Ascending aorta (tissue), 2 donors: ENCODE results near the gene RBCK1. TPM values are rescaled to one million over a fixed set of nuclear protein-coding genes. Genes with fewer than 3 reads are reported as not detected.
"Not testable (repeated sequence)": the region's sequence is repeated elsewhere in the genome, so short reads cannot be mapped to it uniquely, and the experiment has no call there.

Experiments
- DNase-seq, 2 donors: peaks; one replicate each; pipeline ENCODE4 v3.0.0-alpha.2; 2019; ENCODE audit warnings: low spot score in 2 of 2
- H3K27ac ChIP-seq, 2 donors: fragments of 200-600 bp; sonication (generic); one replicate each; pipeline ENCODE4 v1.5.1; 2016 to 2017; ENCODE audit warnings: mild to moderate bottlenecking in 1 of 2
- H3K27me3 ChIP-seq: fragments of 200-600 bp; sonication (generic); one replicate; pipeline ENCODE4 v1.5.1; 2017
- H3K36me3 ChIP-seq, 2 donors: fragments of 200-600 bp; sonication (generic); one replicate each; pipeline ENCODE4 v1.5.1; 2016
- H3K4me1 ChIP-seq, 2 donors: fragments of 200-600 bp; sonication (generic); one replicate each; pipeline ENCODE4 v1.5.1; 2016 to 2017; ENCODE audit warnings: mild to moderate bottlenecking in 1 of 2
- H3K4me3 ChIP-seq, 2 donors: fragments of 200-600 bp; sonication (generic); one replicate each; pipeline ENCODE4 v1.5.1; 2016 to 2017; ENCODE audit warnings: mild to moderate bottlenecking in 1 of 2
- H3K9me3 ChIP-seq, 2 donors: fragments of 200-600 bp; sonication (generic); one replicate each; pipeline ENCODE4 v1.5.1; 2016
- CTCF ChIP-seq, 3 experiments: fragments of 200-600 bp in 2 of 3; fragments of 450-650 bp in 1 of 3; sonication (generic) in 2 of 3; IDR thresholded peaks; one replicate each; pipeline ENCODE4 v1.5.1; 2016 to 2019; ENCODE audit warnings: antibody characterized with exemption in 3 of 3, mild to moderate bottlenecking in 1 of 3, moderate library complexity in 1 of 3
- intact Hi-C: fragments of 100-400 bp; cut with DNase I; formaldehyde crosslinking; loops from one replicate; pipeline ENCODE4 v1.15.1; 2023
- total RNA-seq: library from RNA; depleted of rRNA; stranded (reverse); fragments of >200 nt; gene quantifications from one replicate; pipeline ENCODE4 v1.1.0, GENCODE V29; 2016

RBCK1 gene
- total RNA-seq, 1 donor from 2014 or later: 123 TPM

- intact Hi-C loops: no loop called here
- no peak for DNase-seq
- TF ChIP-seq CTCF (IDR thresholded peaks at IDR 0.05): no peak
- Histone ChIP-seq H3K4me3 (no peak overlapping the region), H3K36me3 (no peaks in the 10 kb centered on the region), H3K9me3 (no peaks in the 10 kb centered on the region), H3K27ac (no peak overlapping the region), H3K27me3 (no peaks in the 10 kb centered on the region), H3K4me1 (no peaks in the 10 kb centered on the region)
Measured at GRCh38 chr20:368915-369314, 39.2 kb upstream of the RBCK1 start.

GRCh38 chr20:370151-370600, 37.9 kb upstream of the RBCK1 start:
- no peaks in the 10 kb centered on the region for H3K9me3 ChIP-seq
- no peaks in the 10 kb centered on the region for H3K27me3 ChIP-seq
- no peaks in the 10 kb centered on the region for H3K4me1 ChIP-seq
- no peak for TF ChIP-seq CTCF (IDR thresholded peaks at IDR 0.05)
- H3K36me3 ChIP-seq: no peaks in the 10 kb centered on the region
- H3K27ac ChIP-seq: no peak overlapping the region
- no peak overlapping the region for H3K4me3 ChIP-seq
- DNase-seq: no peak
- intact Hi-C loops: no loop called here

- intact Hi-C loops: no loop called here
- TF ChIP-seq CTCF (IDR thresholded peaks at IDR 0.05): no peak
- Histone ChIP-seq H3K9me3 (no peaks in the 10 kb centered on the region), H3K27me3 (no peaks in the 10 kb centered on the region), H3K4me3 (no peak overlapping the region), H3K4me1 (no peaks in the 10 kb centered on the region), H3K27ac (no peak overlapping the region), H3K36me3 (no peaks in the 10 kb centered on the region)
- no peak for DNase-seq
Measured at GRCh38 chr20:370977-371754, 36.9 kb upstream of the RBCK1 start.

GRCh38 chr20:371755-372542, 36.1 kb upstream of the RBCK1 start:
- no peak for TF ChIP-seq CTCF (IDR thresholded peaks at IDR 0.05)

GRCh38 chr20:372543-373082, 35.5 kb upstream of the RBCK1 start:
- H3K27me3 ChIP-seq, H3K36me3 ChIP-seq, intact Hi-C loops, H3K9me3 ChIP-seq, DNase-seq, H3K4me3 ChIP-seq, H3K4me1 ChIP-seq: not testable (repeated sequence)
- H3K27ac ChIP-seq: peak overlapping the region in 1 of 2 donors; percentile 16

More at GRCh38 chr20:371755-372542, 36.1 kb upstream of the RBCK1 start:
- intact Hi-C loops: no loop called here
- Histone ChIP-seq H3K27me3 (no peaks in the 10 kb centered on the region), H3K27ac (no peak overlapping the region), H3K4me1 (no peaks in the 10 kb centered on the region), H3K36me3 (no peaks in the 10 kb centered on the region), H3K9me3 (no peaks in the 10 kb centered on the region), H3K4me3 (no peak overlapping the region)
- DNase-seq: peak in 1 of 2 donors; percentile 85
